ENCODE results near the gene MUC5AC. TPM values are rescaled to one million over a fixed set of nuclear protein-coding genes. Genes with fewer than 3 reads are reported as not detected.

The MUC5AC gene
- total RNA-seq, 1 donor from 2014 or later, result not detected

DNA sequence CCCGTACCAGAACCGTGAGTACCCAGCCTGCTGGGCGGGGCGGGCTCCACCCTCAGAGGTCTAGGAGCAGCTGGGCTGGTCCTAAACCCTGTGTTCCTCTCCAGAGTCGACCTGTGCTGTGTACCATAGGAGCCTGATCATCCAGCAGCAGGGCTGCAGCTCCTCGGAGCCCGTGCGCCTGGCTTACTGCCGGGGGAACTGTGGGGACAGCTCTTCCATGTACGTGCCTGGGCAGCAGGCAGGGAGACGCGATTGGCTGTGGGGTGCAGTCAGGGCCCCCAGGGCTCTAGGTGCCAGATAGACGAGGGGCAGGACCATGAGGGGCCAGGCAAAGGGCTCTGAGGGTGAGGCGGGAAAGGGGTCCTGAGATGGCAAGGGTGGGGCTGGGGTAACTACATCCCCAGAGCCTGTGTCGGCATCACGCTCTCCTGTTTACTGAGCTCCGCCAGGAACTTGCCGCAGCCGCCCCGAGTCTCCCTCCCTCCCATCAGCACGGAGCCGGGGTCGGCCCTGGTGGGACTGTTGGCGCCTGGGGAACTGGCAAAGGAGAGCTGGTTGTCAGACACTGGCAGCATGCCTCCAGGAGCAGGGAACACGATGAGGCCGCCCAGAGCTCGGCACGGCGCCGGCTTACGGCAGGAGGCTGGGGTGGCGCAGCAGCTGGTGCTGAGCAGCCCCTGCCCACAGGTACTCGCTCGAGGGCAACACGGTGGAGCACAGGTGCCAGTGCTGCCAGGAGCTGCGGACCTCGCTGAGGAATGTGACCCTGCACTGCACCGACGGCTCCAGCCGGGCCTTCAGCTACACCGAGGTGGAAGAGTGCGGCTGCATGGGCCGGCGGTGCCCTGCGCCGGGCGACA, 42.2 kb downstream of the MUC5AC start:
- no peaks in the 10 kb centered on the region for H3K9me3 Mint-ChIP-seq (ENCODE audit: low read depth)
- no peak overlapping the region for H3K27ac Mint-ChIP-seq
- no peaks in the 10 kb centered on the region for H3K4me1 Mint-ChIP-seq (ENCODE audit: low read depth)
- no peaks in the 10 kb centered on the region for H3K36me3 Mint-ChIP-seq (ENCODE audit: insufficient read depth)
- no peak overlapping the region for H3K4me3 Mint-ChIP-seq (ENCODE audit: low read depth)
- H3K27me3 Mint-ChIP-seq, result peaks cover 4% of the 10 kb centered on the region
- TF ChIP-seq, protein P1, sequence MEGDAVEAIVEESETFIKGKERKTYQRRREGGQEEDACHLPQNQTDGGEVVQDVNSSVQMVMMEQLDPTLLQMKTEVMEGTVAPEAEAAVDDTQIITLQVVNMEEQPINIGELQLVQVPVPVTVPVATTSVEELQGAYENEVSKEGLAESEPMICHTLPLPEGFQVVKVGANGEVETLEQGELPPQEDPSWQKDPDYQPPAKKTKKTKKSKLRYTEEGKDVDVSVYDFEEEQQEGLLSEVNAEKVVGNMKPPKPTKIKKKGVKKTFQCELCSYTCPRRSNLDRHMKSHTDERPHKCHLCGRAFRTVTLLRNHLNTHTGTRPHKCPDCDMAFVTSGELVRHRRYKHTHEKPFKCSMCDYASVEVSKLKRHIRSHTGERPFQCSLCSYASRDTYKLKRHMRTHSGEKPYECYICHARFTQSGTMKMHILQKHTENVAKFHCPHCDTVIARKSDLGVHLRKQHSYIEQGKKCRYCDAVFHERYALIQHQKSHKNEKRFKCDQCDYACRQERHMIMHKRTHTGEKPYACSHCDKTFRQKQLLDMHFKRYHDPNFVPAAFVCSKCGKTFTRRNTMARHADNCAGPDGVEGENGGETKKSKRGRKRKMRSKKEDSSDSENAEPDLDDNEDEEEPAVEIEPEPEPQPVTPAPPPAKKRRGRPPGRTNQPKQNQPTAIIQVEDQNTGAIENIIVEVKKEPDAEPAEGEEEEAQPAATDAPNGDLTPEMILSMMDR (IDR thresholded peaks at IDR 0.05; ENCODE audit: unreplicated experiment), result no peak
- peak; percentile 8 for DNase-seq (ENCODE audit: low spot score, unreplicated experiment)

DNA sequence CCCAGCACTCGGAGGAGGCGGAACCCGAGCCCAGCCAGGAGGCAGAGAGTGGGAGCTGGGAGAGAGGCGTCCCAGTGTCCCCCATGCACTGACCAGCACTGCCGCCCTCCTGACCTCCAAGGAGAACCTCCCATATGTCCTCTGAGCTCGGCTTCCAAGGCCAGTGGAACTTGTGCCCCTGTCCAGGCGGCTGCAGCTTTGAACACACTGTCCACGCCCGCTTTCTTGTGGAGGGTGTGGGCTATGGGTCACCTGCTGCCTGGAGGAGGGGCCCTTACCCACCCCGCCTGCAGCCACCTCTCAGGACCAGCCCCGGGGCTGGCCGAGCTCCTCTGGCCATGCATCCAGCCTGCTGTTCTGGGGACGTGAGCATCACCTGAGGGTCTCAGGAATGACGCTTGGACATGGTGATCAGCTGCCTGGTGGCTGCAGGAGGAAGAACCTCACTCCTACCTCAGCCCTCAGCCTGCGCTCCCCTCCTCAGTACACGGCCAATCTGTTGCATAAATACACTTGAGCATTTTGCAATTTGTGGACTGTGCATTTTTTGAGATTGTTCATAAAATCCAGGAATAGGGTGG, 42.9 kb downstream of the MUC5AC start:
- TF ChIP-seq, protein P1 (IDR thresholded peaks at IDR 0.05; ENCODE audit: unreplicated experiment), result no peak
- no peaks in the 10 kb centered on the region for H3K36me3 Mint-ChIP-seq (ENCODE audit: insufficient read depth)
- no peak overlapping the region for H3K27ac Mint-ChIP-seq
- H3K4me3 Mint-ChIP-seq (ENCODE audit: low read depth), result no peak overlapping the region
- H3K27me3 Mint-ChIP-seq, result peaks cover 9% of the 10 kb centered on the region
- H3K4me1 Mint-ChIP-seq (ENCODE audit: low read depth), result no peaks in the 10 kb centered on the region
- DNase-seq (ENCODE audit: low spot score, unreplicated experiment), result no peak
- H3K9me3 Mint-ChIP-seq (ENCODE audit: low read depth), result no peaks in the 10 kb centered on the region

DNA sequence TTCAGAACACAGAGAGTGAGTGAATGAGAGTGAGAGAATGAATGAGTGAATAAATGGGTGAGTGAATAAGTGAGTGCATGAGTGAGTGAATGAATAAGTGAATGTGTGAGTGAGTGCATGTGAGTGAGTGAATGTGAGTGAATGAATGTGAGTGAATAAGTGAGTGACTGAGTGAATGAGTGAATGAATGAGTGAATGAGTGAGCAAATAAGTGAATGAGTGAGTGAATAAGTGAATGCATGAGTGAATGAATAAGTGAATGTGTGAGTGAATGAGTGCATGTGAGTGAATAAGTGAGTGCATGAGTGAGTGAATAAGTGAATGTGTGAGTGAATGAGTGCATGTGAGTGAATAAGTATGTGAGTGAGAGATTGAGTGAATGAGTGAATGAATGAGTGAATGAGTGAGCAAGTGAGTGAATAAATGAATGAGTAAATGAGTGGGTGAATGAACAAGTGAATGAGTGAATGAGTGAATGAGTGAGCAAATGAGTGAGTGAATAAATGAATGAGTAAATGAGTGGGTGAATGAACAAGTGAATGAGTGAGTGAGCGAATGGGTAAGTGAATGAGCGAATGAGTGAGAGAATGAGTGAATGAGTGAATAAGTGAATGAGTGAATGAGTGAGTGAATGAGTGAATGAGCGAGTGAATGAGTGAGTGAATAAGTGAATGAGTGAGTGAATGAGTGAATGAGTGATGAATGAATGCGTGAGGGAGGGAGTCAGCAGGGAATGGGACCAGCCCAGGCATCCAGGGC, 43.8 kb downstream of the MUC5AC start:
- Mint-ChIP-seq H3K4me3 (ENCODE audit: low read depth) (no peak overlapping the region), H3K27ac (no peak overlapping the region), H3K9me3 (ENCODE audit: low read depth) (no peaks in the 10 kb centered on the region), H3K36me3 (ENCODE audit: insufficient read depth) (no peaks in the 10 kb centered on the region), H3K27me3 (peaks cover 9% of the 10 kb centered on the region), H3K4me1 (ENCODE audit: low read depth) (no peaks in the 10 kb centered on the region)
- DNase-seq (ENCODE audit: low spot score, unreplicated experiment), result no peak
- TF ChIP-seq, protein P1 (IDR thresholded peaks at IDR 0.05; ENCODE audit: unreplicated experiment), result no peak

DNA sequence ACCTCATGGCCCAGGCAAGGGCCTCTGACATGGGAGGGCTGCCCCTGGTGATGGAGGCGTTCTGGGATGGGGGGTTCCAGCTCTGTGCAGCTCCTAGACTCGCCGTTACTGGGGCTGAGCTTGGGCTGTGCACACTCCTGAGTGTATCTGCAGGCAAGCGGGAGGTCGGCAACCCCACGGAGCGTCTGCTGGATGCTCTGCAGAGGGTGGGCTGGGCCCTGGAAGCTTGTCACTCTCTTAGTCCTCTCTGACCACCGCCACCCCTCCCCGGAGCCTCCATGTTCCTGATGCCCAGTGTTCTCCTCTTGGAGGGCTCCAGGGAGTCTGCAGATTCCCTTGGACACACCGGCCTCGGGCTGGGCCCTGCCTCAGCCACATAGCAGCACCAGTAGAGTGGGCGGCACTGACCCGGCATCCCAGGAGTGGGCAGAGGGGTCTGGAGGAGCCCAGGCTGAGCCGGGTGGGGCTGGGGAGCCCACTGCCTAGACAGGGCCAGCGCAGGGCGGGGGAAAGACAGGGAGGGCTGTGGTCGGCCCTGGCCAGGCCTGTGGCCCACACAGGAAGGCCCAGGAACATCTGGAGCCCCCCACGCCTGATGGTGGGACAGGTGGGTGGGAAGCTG, 44.5 kb downstream of the MUC5AC start:
- TF ChIP-seq, protein P1 (IDR thresholded peaks at IDR 0.05; ENCODE audit: unreplicated experiment), result no peak
- H3K27ac Mint-ChIP-seq, result no peak overlapping the region
- H3K4me1 Mint-ChIP-seq (ENCODE audit: low read depth), result no peaks in the 10 kb centered on the region
- H3K9me3 Mint-ChIP-seq (ENCODE audit: low read depth), result no peaks in the 10 kb centered on the region
- H3K36me3 Mint-ChIP-seq (ENCODE audit: insufficient read depth), result no peaks in the 10 kb centered on the region
- peaks cover 9% of the 10 kb centered on the region for H3K27me3 Mint-ChIP-seq
- no peak overlapping the region for H3K4me3 Mint-ChIP-seq (ENCODE audit: low read depth)
- DNase-seq (ENCODE audit: low spot score, unreplicated experiment), result peak; percentile 8

Data from progenitor cell of endocrine pancreas (in vitro differentiated cells).